RPMI8226 (cell line): Measurements from ENCODE around the gene ZNF469.
"Not testable (repeated sequence)": the region's sequence is repeated elsewhere in the genome, so short reads cannot be mapped to it uniquely, and the experiment has no call there.

Source experiments
- DNase-seq: peaks from one replicate; pipeline ENCODE4 v3.0.0-alpha.2; 2015

The ZNF469 gene

GRCh38 chr16:88348377-88349152 lies 34.2 kb upstream of the ZNF469 start:
- no peak for DNase-seq

DNA sequence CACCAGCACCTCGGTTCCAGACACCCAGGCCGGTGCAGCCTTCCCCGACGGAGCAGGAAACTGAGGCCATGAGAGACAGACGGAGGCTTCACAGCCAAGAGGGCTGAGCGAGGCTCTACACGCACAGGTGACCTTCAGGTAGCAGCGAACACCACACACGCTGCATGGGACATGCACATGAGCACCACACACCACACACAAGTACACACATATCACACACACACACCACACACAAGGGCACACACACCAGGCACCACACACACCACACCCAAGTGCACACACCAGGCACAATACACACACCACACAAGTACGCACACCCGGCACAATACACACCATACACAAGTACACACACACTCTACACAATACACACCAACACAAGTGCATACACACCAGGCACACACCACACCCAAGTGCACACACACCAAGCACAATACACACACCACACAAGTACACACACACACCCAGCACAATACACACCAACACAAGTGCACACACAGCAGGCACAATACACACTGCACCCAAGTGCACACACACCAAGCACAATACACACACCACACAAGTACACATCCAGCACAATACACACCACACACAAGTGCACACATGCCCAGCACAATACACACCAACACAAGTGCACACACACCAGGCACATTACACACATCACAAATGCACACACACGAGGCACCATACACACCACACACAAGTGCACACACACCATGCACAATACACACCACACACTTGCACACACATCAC lies 33.4 kb upstream of the ZNF469 start:
- no peak for DNase-seq

GRCh38 chr16:88349903-88350900 lies 32.6 kb upstream of the ZNF469 start:
- no peak for DNase-seq

DNA sequence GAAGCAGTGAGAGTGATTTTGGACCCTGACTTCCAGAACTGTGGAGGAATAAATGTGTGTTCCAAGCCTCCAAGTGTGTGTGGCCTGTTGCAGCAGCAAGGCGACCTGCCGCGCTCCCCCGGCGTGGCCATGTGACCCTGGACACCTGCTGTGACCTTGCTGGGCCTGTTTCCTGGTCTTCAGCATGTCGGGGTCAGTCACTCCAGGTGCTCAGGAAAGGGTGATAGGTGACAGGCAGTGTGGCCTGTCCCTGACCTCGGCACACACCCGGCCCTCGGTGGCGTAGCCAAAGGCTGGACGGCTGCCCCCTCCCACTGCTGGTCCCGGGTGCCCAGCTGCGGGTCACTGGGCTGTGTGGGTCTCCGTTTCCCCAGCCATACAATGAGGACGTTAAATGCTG lies 31.8 kb upstream of the ZNF469 start:
- DNase-seq, result no peak

- no peak for DNase-seq
These were observed 31.2 kb upstream of the ZNF469 start for GRCh38 chr16:88351491-88352101.

DNA sequence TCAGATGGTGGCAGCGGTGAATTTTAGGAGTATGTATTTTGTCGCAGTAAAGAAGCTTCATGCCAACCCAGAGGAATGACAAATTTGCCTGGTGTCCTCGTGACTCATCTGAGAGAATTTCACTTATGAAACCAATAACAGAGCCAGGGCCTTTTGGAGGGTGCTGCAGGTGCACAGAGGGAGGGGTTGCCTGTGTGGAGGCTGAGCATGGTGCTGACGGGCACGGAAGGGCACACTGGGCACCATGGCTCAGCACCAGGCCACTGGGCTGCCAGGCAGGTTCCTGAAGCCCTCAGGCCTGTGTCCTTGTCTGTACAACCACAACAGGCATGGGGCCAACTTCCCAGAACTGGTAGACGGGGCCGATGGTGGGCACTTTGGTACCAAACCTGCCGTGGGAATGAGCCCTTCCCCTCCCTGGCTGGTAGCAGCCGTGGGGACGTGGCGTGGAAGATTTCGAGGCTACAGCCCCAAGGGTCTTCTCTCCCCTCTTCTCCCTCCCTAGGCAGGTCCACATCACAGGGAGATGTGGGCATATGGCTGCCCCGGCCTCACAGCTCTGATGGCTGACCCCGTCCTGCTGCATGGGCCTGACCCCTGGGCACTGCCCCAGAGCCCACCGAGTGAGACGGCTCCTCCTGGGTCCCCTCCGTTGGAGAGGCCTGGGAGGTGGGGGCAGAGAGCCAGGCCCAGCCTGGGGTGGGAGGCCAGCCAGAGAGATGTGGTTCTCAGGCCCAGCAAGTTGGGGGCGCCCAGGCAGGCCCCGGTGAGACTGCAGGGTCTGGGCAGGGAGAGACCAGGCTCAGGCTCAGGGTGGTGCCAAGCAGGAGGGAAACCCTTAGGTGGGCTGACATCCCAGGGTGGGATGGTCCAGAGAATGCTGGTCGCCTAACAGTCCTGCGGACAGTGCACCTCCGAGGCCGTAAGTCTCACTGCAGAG lies 30.2 kb upstream of the ZNF469 start:
- peak; percentile 69 for DNase-seq

- no peak for DNase-seq
These were observed 29.5 kb upstream of the ZNF469 start for GRCh38 chr16:88353232-88353631.

GRCh38 chr16:88353691-88354090 lies 29.1 kb upstream of the ZNF469 start:
- DNase-seq, result no peak

DNA sequence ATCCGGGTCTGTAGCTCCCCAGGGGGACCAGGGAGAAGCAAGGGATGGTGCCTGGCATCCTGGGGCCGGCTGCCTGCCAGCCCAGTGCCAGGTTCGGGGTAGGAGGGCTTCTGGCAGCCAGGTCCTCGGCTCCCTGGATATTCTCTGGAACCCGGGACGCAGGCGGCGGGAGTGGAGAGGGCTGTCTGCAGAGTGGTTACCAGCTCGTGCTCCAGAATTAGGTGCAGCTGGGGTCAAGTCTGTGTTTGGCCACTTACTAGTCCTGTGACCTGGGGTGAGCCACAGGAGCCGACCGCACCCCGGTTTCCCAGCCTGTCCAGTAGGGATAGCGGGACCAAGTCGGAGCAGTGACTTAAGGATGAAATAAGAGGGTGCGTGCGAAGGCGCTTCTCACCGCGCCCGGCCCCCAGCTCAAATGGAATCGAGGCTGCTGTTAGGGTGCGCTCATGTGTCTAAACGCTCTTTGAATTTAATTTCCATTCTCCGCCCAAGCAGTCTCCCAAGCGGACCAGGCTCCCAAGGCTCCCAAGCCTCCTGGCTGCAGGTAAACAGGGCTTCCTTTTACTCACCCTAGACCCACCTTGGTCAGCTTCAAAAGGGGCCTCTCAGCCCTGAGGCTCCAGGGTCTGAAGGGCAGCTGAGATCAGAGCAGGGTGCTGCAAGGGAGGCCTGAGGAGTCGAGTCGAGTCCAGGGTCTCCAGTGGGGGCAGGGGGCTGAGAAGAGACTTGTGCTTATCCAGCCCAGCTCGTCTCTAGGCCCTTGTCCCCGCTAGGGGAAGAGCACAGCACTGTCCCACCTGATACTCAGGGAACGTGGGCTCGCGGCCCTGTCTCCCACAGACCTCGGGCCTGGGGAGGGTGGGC lies 28.3 kb upstream of the ZNF469 start:
- no peak for DNase-seq

DNA sequence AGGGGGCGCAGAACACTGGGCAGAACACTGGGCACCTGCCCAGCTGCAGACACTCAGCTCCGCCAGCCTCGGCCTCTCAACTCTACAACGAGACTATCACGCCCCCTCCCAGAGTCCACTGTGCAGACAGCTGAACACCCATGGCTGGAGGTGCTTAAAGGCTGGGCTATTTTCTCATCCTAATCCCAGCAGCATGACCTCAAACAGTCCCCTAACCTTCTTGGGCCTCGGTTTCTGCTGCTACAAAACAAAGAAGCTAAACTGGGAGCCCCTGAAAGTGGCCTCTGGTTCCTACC lies 27.7 kb upstream of the ZNF469 start:
- DNase-seq, result no peak

DNA sequence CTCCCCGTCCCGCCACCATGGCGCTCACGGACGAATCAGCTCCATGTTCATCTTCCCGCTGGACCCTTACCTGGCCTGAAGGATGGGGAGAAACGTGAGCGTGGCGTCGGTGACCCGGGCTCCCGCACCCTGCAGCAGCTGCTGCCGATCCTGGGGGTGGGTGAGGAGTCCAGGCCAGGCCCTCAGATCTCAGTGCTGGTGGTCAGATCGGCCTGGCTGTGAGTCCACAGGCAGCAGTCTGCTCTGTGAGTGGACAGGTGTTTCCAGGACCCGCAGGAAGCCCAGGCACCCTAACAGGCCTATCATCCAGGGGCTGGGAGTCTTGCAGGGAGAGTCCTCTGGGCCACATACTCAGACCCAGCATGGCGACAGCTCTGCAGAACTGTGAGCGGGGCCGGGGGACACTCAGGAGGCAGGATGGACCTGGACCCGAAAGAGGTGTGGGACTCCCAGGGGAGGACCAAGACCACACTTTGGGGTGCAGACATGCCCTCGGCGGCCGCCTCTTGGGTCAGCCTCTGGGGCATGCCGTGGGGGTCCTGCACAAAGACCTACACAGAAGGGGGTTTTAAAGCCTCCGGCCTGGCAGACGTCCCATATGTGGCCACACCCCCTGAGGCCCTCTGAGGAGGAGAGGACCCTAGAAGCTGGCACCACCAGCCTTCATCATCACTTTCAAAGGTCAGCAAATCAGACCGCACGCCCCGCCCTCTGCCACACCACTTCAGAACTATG lies 27.2 kb upstream of the ZNF469 start:
- no peak for DNase-seq

GRCh38 chr16:88356124-88356726 lies 26.5 kb upstream of the ZNF469 start:
- DNase-seq, result no peak

DNA sequence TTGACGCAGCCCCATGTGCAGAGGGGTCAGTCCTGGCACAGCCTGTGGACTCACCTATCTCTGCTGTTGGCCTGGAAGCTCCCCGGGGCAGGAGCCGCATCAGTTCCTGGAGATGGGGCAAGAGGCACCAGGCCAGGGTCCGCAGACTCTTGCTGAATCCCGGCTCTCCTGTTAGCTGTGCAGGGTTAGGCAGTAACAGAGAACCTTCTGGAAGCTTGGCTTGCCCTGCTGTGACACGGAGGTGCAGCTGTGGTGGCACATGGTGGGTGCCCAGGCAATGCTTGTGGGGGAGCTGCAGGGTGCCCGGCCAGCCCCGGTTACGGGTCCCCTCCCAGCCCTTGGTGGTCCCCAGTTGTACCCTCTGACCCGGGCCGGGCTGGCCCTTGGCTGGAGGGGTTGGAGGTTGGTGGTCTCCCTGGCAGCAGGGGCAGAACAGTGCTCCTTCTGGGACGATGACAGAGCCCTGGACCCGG lies 26.0 kb upstream of the ZNF469 start:
- no peak for DNase-seq

DNA sequence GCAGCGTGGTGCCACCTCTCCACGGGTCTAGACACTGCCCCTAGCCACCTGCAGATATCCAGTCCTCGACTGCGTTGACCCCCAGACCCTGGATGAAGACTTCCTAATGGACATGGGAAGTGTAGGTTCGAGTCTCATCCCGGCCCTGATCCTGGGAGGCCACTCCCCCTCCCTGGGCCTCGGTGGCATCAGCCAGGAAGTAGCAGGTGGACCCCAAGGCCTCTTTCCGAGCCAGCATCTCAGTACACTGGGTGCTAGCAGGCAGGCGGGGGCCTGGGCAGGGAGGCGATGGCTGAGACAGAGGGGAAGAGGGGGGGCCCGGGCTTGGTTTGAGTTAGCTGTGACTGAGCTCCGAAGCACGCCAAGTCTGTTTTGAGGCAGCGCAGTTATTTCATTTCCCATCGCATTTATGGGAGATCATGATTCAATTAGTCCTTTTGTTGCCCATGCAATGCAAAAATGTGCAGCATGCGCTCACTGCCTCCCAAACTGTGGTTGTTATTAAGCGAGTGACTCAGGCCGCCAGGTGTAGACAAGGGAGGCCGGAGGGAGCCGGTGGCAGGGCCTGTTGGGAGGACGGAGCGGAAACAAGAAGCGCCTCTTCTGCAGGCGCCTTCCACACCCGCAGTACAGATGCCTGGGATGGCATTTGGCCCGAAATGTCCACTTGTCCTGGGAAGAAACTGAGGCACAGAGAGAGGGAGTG lies 25.3 kb upstream of the ZNF469 start:
- no peak for DNase-seq

DNA sequence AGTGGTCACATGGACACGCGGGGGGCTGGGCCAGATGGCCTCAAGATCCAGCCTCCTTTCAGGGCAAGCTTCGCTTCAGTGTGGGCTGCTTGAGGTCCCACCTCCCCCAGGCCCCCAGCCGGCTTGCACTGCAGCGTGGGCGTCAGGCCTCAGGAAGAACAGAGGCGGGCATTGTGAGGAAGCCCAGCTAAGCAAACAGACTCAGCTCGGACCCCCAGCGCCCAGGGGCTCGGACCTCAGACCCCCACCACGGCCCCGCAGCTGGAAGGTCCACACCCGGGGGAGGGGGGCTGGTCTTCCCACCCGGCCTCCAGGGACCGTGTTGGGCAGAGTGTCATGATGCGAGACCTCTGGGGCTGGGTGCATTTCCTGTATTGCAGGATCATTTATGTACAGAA lies 24.7 kb upstream of the ZNF469 start:
- no peak for DNase-seq

DNA sequence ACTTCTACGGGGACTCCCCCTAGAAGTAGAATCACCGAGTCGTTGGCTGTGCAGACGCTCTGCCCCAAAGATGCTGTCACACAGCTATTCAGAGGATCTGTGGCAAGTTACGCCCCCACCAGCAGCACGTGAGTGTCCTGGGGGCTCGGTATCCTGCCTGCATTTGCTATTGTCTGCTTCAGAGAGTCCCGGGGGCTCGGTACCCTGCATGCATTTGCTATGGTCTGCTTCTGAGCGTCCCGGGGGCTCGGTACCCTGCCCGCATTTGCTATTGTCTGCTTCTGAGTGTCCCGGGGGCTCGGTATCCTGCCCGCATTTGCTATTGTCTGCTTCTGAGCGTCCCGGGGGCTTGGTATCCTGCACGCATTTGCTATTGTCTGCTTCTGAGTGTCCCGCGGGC lies 23.8 kb upstream of the ZNF469 start:
- DNase-seq, result no peak

DNA sequence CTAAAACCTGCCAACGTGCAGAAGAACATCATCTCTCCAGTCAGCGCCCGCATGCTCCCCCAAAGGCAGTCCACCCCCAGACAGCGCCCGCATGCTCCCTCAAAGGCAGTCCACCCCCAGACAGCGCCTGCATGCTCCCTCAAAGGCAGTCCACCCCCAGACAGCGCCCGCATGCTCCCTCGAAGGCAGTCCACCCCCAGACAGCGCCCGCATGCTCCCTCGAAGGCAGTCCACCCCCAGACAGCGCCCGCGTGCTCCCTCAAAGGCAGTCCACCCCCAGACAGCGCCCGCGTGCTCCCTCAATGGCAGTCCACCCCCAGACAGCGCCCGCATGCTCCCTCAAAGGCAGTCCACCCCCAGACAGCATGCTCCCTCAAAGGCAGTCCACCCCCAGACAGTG lies 22.4 kb upstream of the ZNF469 start:
- DNase-seq, result not testable (repeated sequence)

GRCh38 chr16:88360999-88361398 lies 21.8 kb upstream of the ZNF469 start:
- no peak for DNase-seq

DNA sequence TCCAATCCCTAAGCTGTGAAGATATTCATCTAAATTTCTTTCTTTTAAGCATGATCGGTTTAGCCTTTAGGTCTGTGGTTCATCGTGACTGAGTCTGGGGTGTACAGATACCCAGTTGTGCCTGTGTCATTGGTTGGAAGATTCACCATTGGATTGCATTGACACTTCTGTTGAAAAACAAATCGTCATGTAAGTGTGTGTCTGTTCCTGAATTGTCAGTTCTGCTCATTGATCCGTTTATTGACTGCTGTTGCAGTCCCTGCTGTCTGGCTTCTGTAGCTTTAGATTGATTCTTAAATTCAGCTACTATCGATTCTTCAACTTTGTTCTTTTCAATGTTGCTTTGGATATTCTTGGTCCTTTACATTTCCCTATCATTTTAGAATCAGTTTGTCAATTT lies 21.0 kb upstream of the ZNF469 start:
- no peak for DNase-seq
